Thoracic aorta (tissue), 2 donors: ENCODE measurements around the gene RFX4. TPM values are rescaled to one million over a fixed set of nuclear protein-coding genes. Genes with fewer than 3 reads are reported as not detected.

ENCODE experiments used
- ATAC-seq: fragments of 150-250 bp; one replicate; pipeline ENCODE4 v1.8.0; 2017; ENCODE audit warnings: low read depth; ENCODE audit not compliant: insufficient number of reproducible peaks, low FRiP score
- DNase-seq: peaks from one replicate; pipeline ENCODE4 v3.0.0-alpha.2; 2020; ENCODE audit warnings: low spot score
- H3K27ac ChIP-seq, 2 donors: fragments of 200-600 bp; sonication (generic); 1 replicate in 1 of 2; 2 replicates in 1 of 2; pipeline ENCODE4 v1.5.1; 2016; ENCODE audit warnings: mild to moderate bottlenecking in 2 of 2, moderate library complexity in 2 of 2
- H3K27me3 ChIP-seq: fragments of 200-600 bp; sonication (generic); replicated peaks from 2 replicates; pipeline ENCODE4 v1.6.0; 2016; ENCODE audit warnings: mild to moderate bottlenecking; ENCODE audit not compliant: insufficient read depth
- H3K36me3 ChIP-seq: fragments of 200-600 bp; sonication (generic); one replicate; pipeline ENCODE4 v1.5.1; 2016
- H3K4me1 ChIP-seq, 2 donors: fragments of 200-600 bp; sonication (generic); 1 replicate in 1 of 2; 2 replicates in 1 of 2; pipeline versions ENCODE4 v1.5.1 to v1.6.0; 2016; ENCODE audit warnings: low read depth in 2 of 2, mild to moderate bottlenecking in 1 of 2; ENCODE audit not compliant: control insufficient read depth in 1 of 2
- H3K4me3 ChIP-seq: fragments of 200-600 bp; sonication (generic); 2 replicates; pipeline ENCODE4 v1.5.1; 2016; ENCODE audit warnings: mild to moderate bottlenecking
- H3K9me3 ChIP-seq: fragments of 200-600 bp; sonication (generic); 2 replicates; pipeline ENCODE4 v1.5.1; 2016
- CTCF ChIP-seq: fragments of 200-600 bp; sonication (generic); IDR thresholded peaks from one replicate; pipeline ENCODE4 v1.5.1; 2019; ENCODE audit warnings: antibody characterized with exemption
- total RNA-seq, 2 donors: library from RNA; depleted of rRNA; stranded (reverse); fragments of >200 nt; gene quantifications; one replicate each; pipeline versions ENCODE4 v1.1.0 to v1.2.3, GENCODE V29; 2016

RFX4 gene
- total RNA-seq, 2 donors from 2014 or later, result not detected

- Histone ChIP-seq H3K36me3 (no peaks in the 10 kb centered on the region), H3K9me3 (no peaks in the 10 kb centered on the region), H3K4me1 (no peaks in the 10 kb centered on the region), H3K4me3 (no peak overlapping the region), H3K27ac (no peak overlapping the region), H3K27me3 (no peaks in the 10 kb centered on the region)
- TF ChIP-seq CTCF, result no peak
- no peak for DNase-seq
- no peak for ATAC-seq
Measured at GRCh38 chr12:106671840-106672239, 89.0 kb downstream of the RFX4 start.

- Histone ChIP-seq H3K27ac (no peak overlapping the region), H3K4me3 (no peak overlapping the region), H3K27me3 (no peaks in the 10 kb centered on the region), H3K9me3 (no peaks in the 10 kb centered on the region), H3K4me1 (no peaks in the 10 kb centered on the region), H3K36me3 (no peaks in the 10 kb centered on the region)
- no peak for ATAC-seq
- TF ChIP-seq CTCF, result no peak
- no peak for DNase-seq
Measured at GRCh38 chr12:106672314-106673025, 89.7 kb downstream of the RFX4 start.

GRCh38 chr12:106673141-106673540 lies 90.3 kb downstream of the RFX4 start:
- Histone ChIP-seq H3K4me3 (no peak overlapping the region), H3K36me3 (no peaks in the 10 kb centered on the region), H3K4me1 (no peaks in the 10 kb centered on the region), H3K9me3 (no peaks in the 10 kb centered on the region), H3K27me3 (no peaks in the 10 kb centered on the region), H3K27ac (no peak overlapping the region)
- no peak for DNase-seq
- ATAC-seq, result no peak
- no peak for TF ChIP-seq CTCF

GRCh38 chr12:106675651-106676435 lies 93.0 kb downstream of the RFX4 start:
- no peaks in the 10 kb centered on the region for H3K36me3 ChIP-seq
- no peaks in the 10 kb centered on the region for H3K4me1 ChIP-seq
- no peak overlapping the region for H3K4me3 ChIP-seq
- H3K9me3 ChIP-seq, result no peaks in the 10 kb centered on the region
- no peak overlapping the region for H3K27ac ChIP-seq
- ATAC-seq (no peak), DNase-seq (no peak)
- H3K27me3 ChIP-seq, result no peaks in the 10 kb centered on the region
- no peak for TF ChIP-seq CTCF

GRCh38 chr12:106679574-106679973 lies 96.8 kb downstream of the RFX4 start:
- Histone ChIP-seq H3K36me3 (no peaks in the 10 kb centered on the region), H3K9me3 (no peaks in the 10 kb centered on the region), H3K27me3 (no peaks in the 10 kb centered on the region), H3K4me3 (no peak overlapping the region), H3K4me1 (no peaks in the 10 kb centered on the region), H3K27ac (no peak overlapping the region)
- TF ChIP-seq CTCF, result no peak
- DNase-seq (no peak), ATAC-seq (no peak)
